Cardiac ventricle fibroblast (primary cell): Measurements from ENCODE around the gene FASTK. TPM values are rescaled to one million over a fixed set of nuclear protein-coding genes. Genes with fewer than 3 reads are reported as not detected.

Experiments
- total RNA-seq: library from RNA; depleted of rRNA; stranded (reverse); fragments of >200 nt; gene quantifications from 2 replicates; pipeline ENCODE4 v1.2.3, GENCODE V29; 2015

The FASTK gene
- 56.7 and 67.3 TPM in 2 replicates for total RNA-seq

GRCh38 chr7:151080522-151081169 lies at the start of gene FASTK:
FASTK (minus strand) TSS chr7:151080809; CDS start chr7:151080766, 43 bp downstream.

GRCh38 chr7:151085691-151086620 lies 5.3 kb upstream of the FASTK start, which contains the start of gene AGAP3:
AGAP3 (plus strand) TSS chr7:151086475; CDS start chr7:151086742, 267 bp downstream.

GRCh38 chr7:151083071-151083823 lies 2.6 kb upstream of the FASTK start, which contains the start of gene TMUB1:
TMUB1 (minus strand) TSS chr7:151083493; CDS start chr7:151082563, 930 bp downstream.

GRCh38 chr7:151059367-151060112 lies 21.1 kb downstream of the FASTK start, which contains the start of gene SLC4A2:
SLC4A2 (plus strand) TSS chr7:151059589; CDS start chr7:151061988, 2,399 bp downstream.

GRCh38 chr7:151057506-151057988 lies 23.1 kb downstream of the FASTK start, which contains the start of gene CDK5:
CDK5 (minus strand) TSS chr7:151057897; CDS start chr7:151057848, 49 bp downstream.

GRCh38 chr7:151047976-151048815 lies 32.4 kb downstream of the FASTK start, which contains the start of gene ASIC3:
ASIC3 (plus strand) TSS chr7:151048531; CDS start chr7:151048886, 355 bp downstream.

GRCh38 chr7:151028131-151028947 lies 52.3 kb downstream of the FASTK start, which contains the start of gene ABCB8:
ABCB8 (plus strand) TSS chr7:151028450; CDS start chr7:151028516, 66 bp downstream.

Other genes with a start within 250 kb of the FASTK start
- not detected in 2 replicates for gene AOC1, start 228.3 kb downstream of the FASTK start, total RNA-seq
- not detected in 2 replicates for gene KCNH2, start 102.5 kb downstream of the FASTK start, total RNA-seq
- 2.1 and 3.1 TPM in 2 replicates for gene NOS3, start 89.8 kb downstream of the FASTK start, total RNA-seq
- 0.25 TPM in 1 of 2 replicates, not detected in the other for gene ATG9B, start 56.3 kb downstream of the FASTK start, total RNA-seq
- 20.8 and 21.7 TPM in 2 replicates for gene ABCB8, start 52.4 kb downstream of the FASTK start, total RNA-seq
- gene ASIC3, start 32.3 kb downstream of the FASTK start, total RNA-seq: 0.37 TPM in 1 of 2 replicates, not detected in the other
- 16.2 and 16.4 TPM in 2 replicates for gene CDK5, start 22.9 kb downstream of the FASTK start, total RNA-seq
- 53.1 and 65.6 TPM in 2 replicates for gene SLC4A2, start 21.2 kb downstream of the FASTK start, total RNA-seq
- gene TMUB1, start 2.7 kb upstream of the FASTK start, total RNA-seq: 33.2 and 35.4 TPM in 2 replicates
- 23.6 and 25.4 TPM in 2 replicates for gene AGAP3, start 5.7 kb upstream of the FASTK start, total RNA-seq
- not detected in 2 replicates for gene GBX1, start 86.9 kb upstream of the FASTK start, total RNA-seq
- not detected in 2 replicates for gene ASB10, start 106.4 kb upstream of the FASTK start, total RNA-seq
- gene H2BK1, start 129.7 kb upstream of the FASTK start, total RNA-seq: not detected in 2 replicates
- 39.1 and 44.1 TPM in 2 replicates for gene ABCF2, start 146.4 kb upstream of the FASTK start, total RNA-seq
- 81.6 and 93.4 TPM in 2 replicates for gene CHPF2, start 151.7 kb upstream of the FASTK start, total RNA-seq
- 41.3 and 44.9 TPM in 2 replicates for gene SMARCD3, start 167.9 kb upstream of the FASTK start, total RNA-seq